Stimulated activated CD4-positive, alpha-beta T cell treated with anti-CD3 and anti-CD28 coated beads, Interleukin-4, amount 100 ng/mL, for 24 hours (primary cell): ENCODE data around the gene GALNS.
A peak's percentile ranks its signal among the peaks of the same experiment; 100 is the strongest.

Source experiments
- DNase-seq: peaks from one replicate; pipeline ENCODE4 v3.0.0-alpha.2; 2020

GALNS gene

DNA sequence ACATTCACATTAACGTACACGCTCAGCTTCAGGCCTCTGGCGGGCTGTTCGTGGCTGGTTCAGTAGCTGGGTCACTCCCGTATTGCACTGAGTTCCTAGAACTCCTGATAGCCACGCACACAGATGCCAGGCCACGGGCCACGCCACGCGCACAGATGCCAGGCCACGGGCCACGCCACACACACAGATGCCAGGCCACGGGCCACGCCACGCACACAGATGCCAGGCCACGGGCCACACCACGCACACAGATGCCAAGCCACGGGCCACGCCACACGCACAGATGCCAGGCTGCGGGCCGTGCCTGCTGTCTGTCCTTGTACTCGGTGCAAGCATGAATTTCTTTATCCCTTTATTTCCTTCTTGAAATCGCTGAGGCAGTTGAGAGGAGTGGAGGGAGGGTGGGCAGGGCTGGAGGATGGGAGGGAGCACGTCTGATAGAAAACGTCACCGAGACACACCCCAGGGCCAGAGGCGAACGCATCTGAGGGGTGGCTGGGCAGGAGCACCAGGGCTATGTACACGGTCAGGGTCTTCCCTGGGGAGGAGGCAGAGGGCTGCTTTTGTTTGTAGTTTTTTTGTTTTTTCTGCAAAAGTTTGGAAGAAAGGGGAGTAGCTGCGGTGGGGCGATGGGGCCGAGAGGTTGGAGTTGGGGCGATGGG lies 18.3 kb upstream of the GALNS start:
- no peak for DNase-seq

DNA sequence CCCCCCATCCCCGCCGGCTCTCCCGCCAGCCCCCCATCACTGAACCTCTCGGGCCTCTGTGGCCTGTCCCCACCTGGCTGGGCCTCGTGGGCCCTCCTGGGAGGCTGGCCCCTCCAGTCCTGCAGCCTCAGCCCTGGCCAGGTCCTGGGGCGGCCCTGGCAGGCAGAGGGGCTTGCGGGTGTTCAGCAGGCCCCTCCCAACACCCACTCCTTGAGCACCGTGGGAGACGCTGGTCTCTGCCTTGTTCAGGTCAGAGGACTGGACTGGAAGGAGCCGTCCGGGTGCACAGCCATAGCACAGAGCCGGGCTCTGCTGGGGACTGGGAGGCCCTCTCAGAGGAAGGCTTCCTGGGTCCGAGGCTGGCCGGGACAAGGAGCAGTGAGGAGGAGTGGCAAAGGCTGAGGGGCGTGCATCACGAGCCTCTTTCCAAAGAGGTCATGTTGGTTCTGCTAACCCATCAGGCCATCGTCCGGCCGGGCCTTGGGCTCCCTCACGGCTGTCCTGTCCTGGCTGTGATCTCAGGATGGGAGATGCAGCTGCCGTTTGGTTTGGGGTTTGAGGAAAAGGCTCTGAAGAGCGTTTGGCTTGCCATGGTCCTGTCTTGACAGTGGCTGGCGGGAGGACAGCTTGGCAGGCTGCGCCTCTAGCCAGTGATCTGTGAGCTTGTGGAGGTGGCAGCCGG lies 16.0 kb upstream of the GALNS start:
- DNase-seq, result no peak

DNA sequence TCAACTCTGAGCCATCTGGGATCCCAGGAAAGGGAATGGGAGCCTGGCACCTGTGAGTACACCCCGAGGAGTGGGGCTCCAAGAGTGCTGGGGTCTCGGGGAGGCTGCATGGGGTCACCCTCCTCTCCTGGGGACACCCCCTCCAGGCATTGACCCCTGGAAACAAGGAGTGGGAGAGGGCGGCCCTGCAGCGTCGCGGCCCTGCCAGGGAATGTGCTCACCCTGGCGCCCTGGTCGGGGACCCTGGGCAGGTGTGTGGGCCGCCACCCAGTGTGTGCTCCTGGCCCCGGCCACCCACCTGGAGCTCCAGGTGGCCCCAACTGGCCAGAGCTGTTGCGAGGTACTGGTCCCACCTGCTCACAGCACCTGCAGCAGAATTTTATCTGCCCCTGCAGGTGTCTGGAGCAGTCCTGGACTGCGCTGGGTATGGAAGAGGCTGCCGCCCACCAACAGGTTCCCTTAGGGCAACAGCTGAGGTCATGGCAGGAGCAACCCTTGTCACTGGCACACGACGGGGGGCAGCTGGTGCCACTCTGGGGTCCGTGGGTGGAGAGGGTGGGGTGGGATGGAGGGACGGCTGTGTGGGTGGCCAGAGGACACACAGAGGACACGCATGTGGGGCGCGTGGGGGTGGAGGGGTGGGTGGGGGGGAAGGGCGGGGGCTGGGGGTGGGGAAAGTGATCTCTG lies 15.1 kb upstream of the GALNS start:
- DNase-seq, result no peak

DNA sequence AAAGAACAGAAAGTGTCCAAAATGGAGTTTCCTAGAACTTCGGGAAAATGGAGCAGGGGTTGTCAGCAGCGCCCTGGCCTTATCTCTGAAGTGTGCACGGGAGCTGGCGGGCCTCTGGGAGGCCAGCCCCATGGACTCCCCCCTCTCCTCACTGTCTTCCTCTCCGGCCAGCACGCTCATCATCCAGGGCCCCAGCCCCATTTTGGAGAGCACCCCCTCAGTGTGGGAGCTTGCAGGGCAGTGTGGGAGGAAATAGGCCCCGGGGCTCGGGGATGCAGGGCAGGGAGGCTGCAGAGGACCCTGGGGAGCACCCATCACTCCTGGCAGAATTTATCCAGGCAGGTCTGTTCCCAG lies 14.6 kb upstream of the GALNS start:
- no peak for DNase-seq

DNA sequence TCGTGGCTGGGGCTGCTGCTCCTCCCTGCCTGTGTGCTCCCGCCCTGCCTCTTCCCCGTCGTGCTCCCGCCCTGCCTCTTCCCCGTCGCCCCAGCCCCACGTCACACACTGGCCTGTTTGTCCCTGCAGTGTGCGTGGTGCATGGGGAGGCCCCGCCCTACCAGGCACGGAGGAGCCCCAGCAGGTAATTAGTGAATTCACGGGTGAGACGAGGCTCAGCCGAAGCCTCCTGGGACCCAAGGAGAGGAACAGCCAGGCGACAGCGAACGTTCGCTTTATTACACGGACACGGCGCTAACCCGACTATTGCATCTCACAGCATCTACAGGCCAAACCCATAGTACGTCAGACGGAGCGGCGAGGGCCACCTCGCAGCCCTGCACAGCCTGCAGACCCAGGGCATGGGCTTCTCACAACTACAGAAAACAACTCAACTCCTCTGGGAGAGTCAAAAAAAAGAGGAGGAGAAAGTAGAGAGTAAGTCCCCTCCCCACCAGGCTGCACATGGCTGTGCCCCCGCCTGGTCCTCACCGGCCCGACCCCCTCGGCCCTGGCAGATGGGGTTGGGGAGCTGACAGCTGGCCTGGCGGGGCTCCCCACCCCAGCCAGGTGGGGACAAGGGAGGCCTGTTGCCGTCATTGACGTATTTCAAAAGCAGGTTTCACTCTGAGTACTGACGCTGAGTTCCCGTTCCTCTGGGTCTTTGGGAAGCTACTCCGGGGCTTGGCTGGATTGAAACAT lies 14.0 kb upstream of the GALNS start:
- DNase-seq, result no peak

DNA sequence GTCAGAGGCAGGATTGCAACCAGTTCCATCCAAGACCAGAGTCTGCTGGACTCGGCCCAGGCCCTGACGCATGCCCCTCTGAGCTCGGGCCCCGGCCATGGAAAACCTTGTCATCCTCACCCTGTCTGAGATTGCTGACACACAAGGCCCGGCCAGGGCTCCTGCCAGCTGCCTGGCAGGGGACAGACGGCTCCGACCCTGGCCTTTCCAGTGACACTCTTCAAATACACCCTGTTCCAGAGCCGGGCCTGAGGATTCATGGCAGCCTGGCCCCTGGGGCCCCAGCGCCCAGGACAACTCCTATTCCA lies 12.9 kb upstream of the GALNS start:
- DNase-seq, result no peak

DNA sequence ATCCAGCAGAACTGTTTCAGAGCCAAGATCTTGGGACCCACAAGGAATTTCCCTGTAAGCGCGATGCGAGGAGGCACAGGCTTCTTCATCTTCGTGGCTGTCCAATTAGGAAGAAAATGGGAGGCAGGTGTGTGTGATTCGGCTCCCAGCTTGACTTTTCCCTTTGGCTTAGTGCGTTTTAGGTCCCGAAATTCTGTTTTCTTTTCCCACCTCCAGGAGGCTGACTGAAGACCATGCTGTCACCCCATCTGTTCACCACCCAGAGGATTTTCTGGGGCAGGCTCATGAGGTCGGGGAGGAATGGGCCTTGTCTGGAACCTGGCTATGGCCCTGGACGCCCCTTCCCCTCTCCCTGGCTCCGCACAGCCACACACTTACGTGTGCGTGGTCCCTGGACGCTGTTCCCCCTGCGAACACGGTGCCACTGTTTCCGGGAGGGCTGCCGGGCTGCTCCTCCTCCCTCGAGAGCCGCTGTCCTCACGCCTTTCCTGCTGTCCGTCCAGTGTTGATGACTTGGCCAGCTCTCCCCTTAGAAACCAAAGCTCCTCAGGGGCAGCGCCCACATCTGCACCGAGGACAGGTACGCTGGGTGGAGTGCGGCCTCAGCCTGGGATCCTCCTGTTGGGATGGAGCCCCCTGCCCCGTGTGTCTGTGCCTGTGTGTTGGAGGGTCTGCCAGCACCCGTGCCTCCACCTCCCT lies 12.4 kb upstream of the GALNS start:
- no peak for DNase-seq

DNA sequence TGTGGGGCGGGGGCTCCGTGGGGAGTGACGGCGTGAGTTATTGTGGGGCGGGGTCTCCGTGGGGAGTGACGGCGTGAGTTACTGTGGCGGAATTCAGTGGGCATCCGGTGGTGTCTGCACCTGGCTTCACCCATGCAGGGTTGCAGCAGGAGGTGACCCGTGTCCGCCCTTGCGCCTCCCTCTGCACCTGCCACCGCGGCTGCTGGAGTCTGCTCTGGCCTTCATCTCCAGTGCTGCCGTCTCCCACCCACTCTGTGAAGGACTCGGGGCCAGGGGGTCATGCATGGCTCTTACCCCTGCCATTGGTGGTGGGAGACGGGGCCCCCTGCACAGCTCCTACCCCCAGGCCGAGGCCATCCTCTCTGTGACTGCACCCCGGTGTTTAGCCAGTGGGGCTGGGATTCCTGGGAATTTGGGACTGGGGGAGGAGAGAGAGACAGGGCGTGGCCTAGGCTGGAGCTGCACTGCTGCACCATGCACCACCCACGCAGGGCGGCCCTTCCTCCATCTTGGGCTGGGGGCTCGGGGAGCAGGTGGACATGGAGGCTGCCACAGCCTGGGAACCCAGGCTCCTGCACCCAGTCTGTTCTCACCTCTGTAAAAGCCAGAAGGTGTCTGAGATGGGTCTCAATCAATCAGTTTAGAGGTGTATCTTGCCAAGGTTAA lies 11.0 kb upstream of the GALNS start:
- DNase-seq, result no peak

DNA sequence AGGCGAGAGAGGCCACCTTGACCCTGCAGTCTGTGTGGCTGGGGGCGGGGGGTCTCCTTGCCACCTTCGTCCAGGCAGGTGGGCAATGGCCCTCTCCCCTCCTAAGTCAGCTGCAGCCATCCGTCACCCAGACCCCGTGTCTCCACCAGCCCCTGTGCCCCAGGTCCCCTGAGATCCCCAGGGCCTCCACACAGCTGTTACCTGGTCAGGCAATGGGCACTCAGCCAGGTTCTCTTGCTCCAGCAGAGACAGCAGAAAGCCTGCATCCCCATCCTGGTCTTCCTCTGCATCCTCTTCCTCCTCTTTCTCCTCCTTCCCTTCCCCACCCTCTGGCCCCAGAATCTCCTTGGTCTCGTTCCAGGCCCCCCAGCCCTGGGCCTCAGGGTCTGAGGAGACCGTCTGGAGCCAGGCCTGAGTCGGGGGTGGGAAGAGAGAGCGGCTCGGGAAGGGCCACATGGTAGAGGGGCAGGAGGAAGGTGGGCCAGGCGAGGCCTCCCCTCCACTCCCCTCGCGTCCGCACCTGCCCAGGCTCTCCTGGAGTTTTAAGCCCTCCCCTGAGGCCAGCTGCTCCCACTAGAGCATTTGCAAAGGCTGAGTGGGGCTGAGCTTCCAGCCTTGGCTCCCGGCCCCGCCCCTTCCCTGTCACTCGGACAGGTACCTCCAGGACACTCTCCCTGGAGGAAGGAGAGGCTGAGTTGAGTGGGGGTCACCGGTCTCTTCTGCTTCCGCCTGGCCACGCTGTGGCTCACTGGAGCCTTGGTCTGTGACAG lies 9.6 kb upstream of the GALNS start, which contains the start of gene PABPN1L:
PABPN1L (minus strand) TSS at position 510 of the 770 bp plus-strand sequence; CDS start at position 456, 54 bp downstream.
- no peak for DNase-seq

DNA sequence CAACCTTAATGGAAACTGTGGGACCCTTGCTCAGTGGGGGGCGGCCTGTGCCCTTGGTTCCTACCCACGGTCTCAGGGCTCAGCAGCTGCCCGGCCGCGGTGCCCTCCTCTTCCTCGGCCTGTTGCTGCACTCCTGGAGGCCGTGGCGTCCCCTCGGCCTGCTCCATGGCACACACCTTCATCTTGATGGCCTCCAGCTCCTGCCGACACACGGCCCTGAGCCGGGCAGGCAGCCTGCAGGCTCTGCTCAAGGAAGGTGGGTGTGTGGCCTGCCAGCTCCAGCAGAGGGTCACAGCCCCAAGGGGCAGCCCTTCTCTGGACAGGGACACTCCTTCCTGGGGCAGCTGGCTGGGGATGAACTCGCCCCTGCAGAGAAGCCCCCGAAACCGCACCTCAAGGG lies 9.0 kb upstream of the GALNS start:
- DNase-seq, result no peak

DNA sequence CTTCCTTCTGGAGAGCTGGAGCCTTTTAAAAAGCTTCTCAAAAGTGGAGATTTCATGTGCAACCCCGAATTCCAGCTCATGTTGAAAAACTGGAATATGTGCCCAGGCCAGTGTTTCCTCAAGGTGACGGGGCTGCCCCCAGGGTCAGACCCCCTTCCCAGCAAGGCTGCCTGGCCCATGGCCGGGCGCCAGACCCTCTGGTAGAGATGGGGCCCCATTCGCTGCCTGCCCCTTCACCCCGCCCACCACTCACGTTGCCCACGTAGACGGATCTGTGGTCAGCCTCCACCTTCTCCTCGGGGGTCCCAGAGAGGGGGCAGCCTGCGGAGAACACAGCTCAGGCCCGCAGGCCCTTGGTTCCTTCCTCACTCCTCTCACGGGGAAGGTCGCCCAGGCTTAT lies 8.6 kb upstream of the GALNS start:
- DNase-seq, result no peak

DNA sequence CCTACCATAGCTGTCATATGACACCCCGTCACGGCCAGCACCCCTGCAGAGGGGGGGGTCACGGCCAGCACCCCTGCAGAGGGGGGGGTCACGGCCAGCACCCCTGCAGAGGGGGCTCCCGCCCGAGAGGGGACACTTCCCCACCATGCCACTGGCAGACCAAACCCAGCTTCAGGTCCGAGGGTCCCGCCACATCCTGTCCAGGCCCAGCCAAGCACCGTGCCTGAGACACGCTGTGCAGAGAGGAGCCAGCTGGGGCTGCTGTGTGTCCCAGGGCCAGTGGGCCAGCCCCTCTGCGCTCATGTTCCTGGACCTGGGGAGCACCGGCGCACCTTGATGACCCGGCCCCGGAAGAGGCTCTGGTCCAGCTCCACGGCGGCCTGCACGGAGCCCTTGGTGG lies 7.8 kb upstream of the GALNS start:
- DNase-seq, result no peak

DNA sequence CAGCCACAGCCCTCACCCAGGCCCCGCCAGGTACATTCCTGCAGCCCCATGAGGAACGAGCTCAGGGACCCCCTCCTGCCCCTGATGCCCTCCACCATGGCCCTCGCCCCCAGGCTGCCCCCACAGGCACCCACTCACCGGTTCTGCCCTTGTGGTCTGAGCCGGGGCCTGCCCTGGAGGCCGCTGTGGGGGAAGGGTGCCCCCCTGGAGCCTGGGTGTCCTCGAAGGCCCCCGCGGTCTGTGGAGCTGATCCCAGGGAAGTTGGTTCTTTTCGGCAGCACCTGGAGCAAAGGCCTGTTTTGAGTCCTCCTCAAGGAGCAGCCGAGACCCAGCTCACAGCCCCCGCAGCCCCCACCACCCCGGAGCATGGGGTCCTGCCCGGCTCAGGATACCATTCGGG lies 7.4 kb upstream of the GALNS start:
- no peak for DNase-seq

DNA sequence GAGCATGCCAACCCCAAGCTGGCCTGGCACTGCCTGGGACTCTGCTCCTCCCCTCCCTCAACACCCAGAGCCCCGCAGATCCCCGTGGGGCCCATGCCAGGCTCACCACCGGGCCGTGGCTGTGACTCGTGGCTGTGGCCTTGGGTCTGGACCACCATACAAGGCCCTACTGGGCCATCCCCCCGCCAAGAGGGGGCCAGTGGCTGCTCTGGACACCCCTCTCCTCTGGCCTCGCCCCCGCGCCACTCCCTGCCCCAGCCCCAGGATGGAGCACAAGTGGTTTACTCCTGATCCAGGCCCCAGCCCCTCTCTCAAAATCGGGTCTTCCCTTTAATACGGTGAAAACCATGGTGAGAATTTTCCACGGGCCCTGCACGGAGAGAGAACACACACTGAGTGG lies 6.7 kb upstream of the GALNS start:
- DNase-seq, result no peak

DNA sequence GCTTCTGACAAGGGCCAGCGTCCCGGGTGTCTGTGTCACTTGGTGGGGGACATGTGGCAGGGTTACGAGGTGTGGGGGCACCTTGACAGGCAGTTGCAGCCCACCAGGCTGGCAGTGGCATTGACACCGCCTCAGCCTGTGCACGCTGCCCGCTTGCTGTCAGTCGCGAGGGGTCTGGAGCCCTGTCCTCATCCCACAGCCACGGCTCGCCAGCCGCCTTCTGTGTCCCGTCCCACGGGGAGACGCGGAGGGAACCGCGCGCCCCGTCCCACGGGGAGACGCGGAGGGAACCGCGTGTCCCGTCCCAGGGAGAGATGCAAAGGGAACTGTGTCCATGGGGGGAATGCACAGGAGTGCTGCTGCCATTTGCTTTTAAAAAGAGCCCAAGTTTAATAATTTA lies 6.2 kb upstream of the GALNS start:
- no peak for DNase-seq

DNA sequence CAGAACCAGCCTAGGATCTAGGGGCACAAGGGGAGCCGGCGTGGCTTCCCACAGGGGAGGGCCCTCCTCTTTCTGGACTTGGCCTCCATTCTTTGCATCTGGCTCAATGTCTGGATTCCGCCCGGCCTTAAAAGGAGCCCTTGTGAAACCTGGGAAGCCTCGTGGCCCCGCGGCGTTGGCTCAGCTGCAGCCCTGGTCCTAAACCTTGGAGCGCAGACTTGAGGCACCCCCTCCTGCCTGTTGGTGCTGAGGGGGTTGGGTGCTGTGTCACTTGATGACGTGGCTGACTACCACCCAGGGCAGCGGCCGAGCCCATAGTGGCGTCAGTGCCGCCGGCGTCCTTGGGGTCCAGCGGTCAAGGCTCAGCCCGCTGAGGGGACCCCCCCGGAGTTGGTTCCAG lies 4.6 kb upstream of the GALNS start:
- no peak for DNase-seq

DNA sequence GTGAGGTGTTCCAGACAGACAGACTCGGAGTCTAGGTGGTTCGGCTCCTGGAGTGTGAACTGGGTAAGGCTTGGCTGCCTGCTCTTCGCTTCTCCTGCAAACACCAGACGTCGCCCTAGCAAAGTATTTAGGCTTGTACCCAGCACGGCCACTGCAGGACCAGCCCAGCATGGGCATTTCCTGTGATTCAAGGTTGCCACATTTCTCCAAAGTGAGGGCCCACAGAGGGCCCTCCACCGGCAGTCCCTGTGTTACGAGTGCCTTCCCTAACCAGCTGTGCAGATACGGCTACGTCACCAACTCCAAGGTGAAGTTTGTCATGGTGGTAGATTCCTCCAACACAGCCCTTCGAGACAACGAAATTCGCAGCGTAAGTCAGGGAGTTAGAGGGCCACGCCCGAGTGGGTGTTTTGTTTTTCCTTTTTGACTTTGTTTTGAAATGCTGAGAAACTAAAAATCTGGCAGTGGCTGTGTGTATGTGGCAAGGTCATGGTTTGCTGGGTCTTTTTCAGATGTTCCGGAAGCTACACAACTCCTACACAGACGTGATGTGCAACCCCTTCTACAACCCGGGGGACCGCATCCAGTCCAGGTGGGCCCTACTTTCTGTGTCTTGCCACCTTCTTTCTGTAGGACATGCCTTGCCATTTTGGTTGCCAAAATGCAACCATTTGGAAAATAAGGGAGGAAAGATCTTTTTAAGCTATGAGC lies 2.8 kb upstream of the GALNS start:
- DNase-seq, result no peak

DNA sequence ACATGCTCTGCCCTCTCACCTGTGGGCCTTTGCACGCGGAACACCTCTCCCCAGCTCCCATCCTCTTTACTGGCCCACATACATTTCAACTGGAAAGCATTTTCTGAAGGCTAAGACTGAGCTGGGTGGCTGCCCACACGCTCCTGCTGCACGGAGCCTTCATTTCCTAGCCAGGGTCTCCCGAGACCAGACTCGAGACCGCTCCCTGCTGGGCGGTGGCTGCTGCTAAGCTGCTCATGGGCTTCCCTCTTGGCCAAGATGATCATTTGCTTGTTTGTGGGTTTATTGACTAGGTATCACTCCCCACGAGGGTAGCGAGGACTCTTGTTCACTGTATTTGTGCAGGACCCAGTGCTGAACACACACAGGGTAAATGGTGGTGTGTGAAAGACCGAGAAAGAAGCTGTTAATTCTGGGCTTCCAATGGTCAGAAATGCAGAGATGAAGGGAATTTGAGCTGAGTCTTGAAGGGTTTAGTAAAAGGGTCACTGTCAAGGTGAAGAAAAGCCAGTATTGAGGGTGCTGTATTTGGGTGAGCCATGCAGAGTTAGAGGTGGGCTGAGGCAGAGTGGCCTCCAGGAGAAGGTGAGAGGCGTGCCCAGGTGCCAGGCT lies 1.1 kb upstream of the GALNS start:
- DNase-seq, result peak; percentile 80

DNA sequence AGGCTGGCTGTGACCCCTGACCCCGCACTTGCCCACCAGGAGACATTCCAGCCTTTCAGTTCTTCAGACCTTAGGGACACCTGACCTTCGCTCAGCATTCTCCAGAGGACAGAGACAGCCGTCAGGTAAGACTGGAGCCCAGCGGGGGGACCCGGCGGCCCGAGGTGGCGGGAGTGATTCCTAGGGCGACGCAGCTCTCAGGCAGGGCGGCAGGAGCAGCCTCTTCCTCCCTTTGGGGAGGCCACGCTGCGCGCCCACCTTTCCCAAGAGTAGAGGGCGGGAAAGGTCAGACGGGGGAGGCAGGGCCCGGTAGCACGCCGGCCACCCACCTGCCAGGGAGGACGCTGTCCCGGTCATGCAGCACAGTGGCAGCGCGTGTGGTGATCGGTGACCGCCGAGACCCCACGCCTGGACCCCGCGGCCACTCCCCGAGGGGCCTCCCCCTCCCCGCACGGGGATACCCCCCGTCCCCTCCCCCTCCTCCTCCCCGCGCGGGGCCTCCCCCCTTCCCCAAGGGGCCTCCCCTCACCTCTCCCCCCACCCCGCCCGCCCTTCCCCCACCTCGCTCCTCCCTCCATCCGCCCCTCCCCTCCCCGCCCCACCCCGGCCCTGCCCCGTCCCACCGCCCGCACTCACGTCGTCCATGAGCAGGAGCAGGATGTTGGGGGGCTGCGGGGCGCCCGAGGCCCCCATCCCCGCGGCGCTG lies 472 bp downstream of the GALNS start:
- DNase-seq, result no peak

DNA sequence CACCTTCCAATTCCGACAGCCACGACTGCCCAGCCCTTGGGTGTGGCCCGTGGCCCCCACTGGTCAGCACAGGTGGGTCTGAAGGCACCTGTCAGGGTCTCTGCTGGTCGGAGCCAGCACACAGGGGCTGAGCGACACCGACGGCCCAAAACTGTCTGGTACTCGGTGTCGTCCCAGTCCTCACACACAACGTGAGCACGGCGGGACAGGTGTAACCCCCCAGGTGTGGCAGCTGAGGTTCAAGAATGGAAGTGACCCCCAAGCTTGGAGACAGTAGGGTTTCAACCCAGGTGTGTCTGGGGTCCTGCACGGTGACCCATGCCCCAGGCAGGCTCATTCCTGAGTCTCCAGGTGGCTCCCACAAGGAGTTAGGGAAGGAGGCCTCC lies 1.0 kb downstream of the GALNS start:
- no peak for DNase-seq
